VCaP (cell line): ENCODE measurements around the gene SYT8.
"Not testable (repeated sequence)": the region's sequence is repeated elsewhere in the genome, so short reads cannot be mapped to it uniquely, and the experiment has no call there.

Source experiments
- H3K27ac ChIP-seq: fragments of 450-650 bp; 2 replicates; pipeline ENCODE4 v1.5.1; 2017
- TF ChIP-seq, protein P1 (sequence below): fragments of 450-650 bp; conservative IDR thresholded peaks from 2 replicates; pipeline ENCODE4 v1.5.1; 2017; ENCODE audit warnings: mild to moderate bottlenecking, moderate library complexity

The SYT8 gene

GRCh38 chr11:1883346-1884302 is 48.8 kb downstream of the SYT8 start:
- H3K27ac ChIP-seq, result no peak overlapping the region
- TF ChIP-seq, protein P1, sequence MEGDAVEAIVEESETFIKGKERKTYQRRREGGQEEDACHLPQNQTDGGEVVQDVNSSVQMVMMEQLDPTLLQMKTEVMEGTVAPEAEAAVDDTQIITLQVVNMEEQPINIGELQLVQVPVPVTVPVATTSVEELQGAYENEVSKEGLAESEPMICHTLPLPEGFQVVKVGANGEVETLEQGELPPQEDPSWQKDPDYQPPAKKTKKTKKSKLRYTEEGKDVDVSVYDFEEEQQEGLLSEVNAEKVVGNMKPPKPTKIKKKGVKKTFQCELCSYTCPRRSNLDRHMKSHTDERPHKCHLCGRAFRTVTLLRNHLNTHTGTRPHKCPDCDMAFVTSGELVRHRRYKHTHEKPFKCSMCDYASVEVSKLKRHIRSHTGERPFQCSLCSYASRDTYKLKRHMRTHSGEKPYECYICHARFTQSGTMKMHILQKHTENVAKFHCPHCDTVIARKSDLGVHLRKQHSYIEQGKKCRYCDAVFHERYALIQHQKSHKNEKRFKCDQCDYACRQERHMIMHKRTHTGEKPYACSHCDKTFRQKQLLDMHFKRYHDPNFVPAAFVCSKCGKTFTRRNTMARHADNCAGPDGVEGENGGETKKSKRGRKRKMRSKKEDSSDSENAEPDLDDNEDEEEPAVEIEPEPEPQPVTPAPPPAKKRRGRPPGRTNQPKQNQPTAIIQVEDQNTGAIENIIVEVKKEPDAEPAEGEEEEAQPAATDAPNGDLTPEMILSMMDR, result no peak

GRCh38 chr11:1884303-1884700 is 49.5 kb downstream of the SYT8 start:
- no peak overlapping the region for H3K27ac ChIP-seq
- TF ChIP-seq, protein P1, result no peak

DNA sequence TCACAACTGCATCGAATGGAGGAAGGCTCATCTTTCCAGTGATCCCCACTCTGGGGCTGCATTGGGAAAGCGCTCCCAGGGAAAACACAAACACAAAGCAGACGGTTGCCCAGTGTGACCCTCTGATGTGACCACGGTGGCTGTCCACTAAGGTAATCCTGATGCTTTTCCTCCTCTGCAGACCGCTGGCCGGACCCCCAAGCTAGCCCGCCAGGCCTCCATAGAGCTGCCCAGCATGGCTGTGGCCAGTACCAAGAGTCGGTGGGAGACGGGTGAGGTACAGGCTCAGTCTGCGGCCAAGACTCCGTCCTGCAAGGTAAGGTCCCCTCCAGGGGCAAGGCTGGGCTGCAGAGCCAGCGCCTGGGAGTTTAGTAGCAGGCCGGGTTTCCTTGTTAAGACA is 51.8 kb downstream of the SYT8 start:
- not testable (repeated sequence) for H3K27ac ChIP-seq
